A673 (cell line): Measurements from ENCODE around the gene AMER2. TPM values are rescaled to one million over a fixed set of nuclear protein-coding genes. Genes with fewer than 3 reads are reported as not detected.

Experiments used
- BruUV-seq: library from RNA; stranded (reverse); fragments of 400-500 nt; replicated peaks from 2 replicates; lab custom pipeline; 2021; lab: Mats Ljungman, UMichigan
- CTCF ChIA-PET: fragments of 300-600 bp; sonication (Branson Sonifier 250); formaldehyde crosslinking; loops from one replicate; lab custom pipeline; 2022; ENCODE audit warnings: antibody characterized with exemption; lab: Charles Lee
- POLR2A ChIA-PET: fragments of 300-600 bp; sonication (Branson Sonifier 250); formaldehyde crosslinking; loops from one replicate; lab custom pipeline; 2022; ENCODE audit warnings: antibody characterized with exemption; ENCODE audit not compliant: low non-redundant PET; lab: Charles Lee
- DNase-seq: peaks from one replicate; pipeline ENCODE4 v3.0.0-alpha.2; 2015; ENCODE audit warnings: low spot score
- H3K27ac ChIP-seq: fragments of 200-600 bp; sonication (generic); 2 replicates; pipeline ENCODE4 v1.5.1; 2016; ENCODE audit warnings: mixed run types, low read depth, mild to moderate bottlenecking, mixed read lengths, antibody characterized with exemption, low read length; ENCODE audit not compliant: poor library complexity, severe bottlenecking
- H3K27me3 ChIP-seq: fragments of 200-600 bp; sonication (generic); replicated peaks from 2 replicates; pipeline ENCODE4 v1.6.1; 2017; ENCODE audit warnings: mixed run types, low read depth, mild to moderate bottlenecking, mixed read lengths, antibody characterized with exemption, low read length; ENCODE audit not compliant: insufficient read depth, poor library complexity
- H3K36me3 ChIP-seq: fragments of 200-600 bp; sonication (generic); 2 replicates; pipeline ENCODE4 v1.6.1; 2016; ENCODE audit warnings: mixed run types, mild to moderate bottlenecking, mixed read lengths, antibody characterized with exemption, low read length; ENCODE audit not compliant: insufficient read depth, poor library complexity, severe bottlenecking
- H3K4me1 ChIP-seq: fragments of 200-600 bp; sonication (generic); 2 replicates; pipeline ENCODE4 v1.6.1; 2017; ENCODE audit warnings: mixed run types, mild to moderate bottlenecking, mixed read lengths, antibody characterized with exemption, low read length; ENCODE audit not compliant: insufficient read depth, poor library complexity, severe bottlenecking
- H3K4me3 ChIP-seq: fragments of 200-600 bp; sonication (generic); 2 replicates; pipeline ENCODE4 v1.5.1; 2016; ENCODE audit warnings: low read depth, mixed run types, mild to moderate bottlenecking, mixed read lengths, low read length; ENCODE audit not compliant: poor library complexity, severe bottlenecking
- H3K9me3 ChIP-seq: fragments of 200-600 bp; sonication (generic); 2 replicates; pipeline ENCODE4 v1.6.1; 2016; ENCODE audit warnings: mixed run types, low read depth, mild to moderate bottlenecking, mixed read lengths, antibody characterized with exemption, low read length; ENCODE audit not compliant: poor library complexity, severe bottlenecking
- CTCF ChIP-seq: fragments of 300-800, 200-600 bp; sonication (generic); conservative IDR thresholded peaks from 2 replicates; pipeline ENCODE4 v1.5.1; 2017; ENCODE audit warnings: low read depth, mild to moderate bottlenecking, antibody characterized with exemption, low read length, moderate library complexity, mixed read lengths
- EZH2 ChIP-seq: fragments of 200-600 bp; sonication (generic); IDR thresholded peaks from 2 replicates; pipeline ENCODE4 v1.6.1; 2017; ENCODE audit warnings: borderline replicate concordance, low read depth, mild to moderate bottlenecking, mixed read lengths, antibody characterized with exemption, low read length; ENCODE audit not compliant: poor library complexity, severe bottlenecking
- intact Hi-C: fragments of 100-400 bp; cut with micrococcal nuclease; formaldehyde crosslinking; loops from one replicate; pipeline ENCODE4 v1.10.0; 2022; ENCODE audit not compliant: unreplicated experiment
- total RNA-seq: library from RNA; stranded (reverse); gene quantifications from 2 replicates; pipeline ENCODE4 v1.2.3, GENCODE V29; 2021

AMER2 gene
- total RNA-seq, 1 experiment from 2014 or later, result 70.6 TPM

DNA sequence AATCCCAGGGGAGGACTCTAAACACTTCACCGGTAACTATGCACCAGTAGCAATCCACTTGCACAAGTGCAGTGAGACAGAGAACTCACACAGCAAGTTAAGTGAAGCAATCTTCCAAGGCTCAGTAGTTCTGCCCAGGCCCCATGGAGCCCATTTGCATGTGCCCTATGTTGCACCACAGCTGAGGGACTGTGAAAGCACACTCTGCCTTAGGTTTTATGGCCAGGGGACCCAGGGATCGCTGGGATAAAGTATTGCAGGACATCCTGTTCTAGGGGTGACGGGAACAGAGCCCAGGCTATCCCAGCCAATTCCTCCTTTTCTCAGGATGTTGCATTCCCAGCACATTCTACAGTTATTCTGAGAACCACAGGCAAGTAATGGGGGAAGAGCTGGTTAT is 6.0 kb upstream of the AMER2 start:
- no peak overlapping the region for H3K4me3 ChIP-seq
- ChIA-PET CTCF (no interaction called here), POLR2A (no interaction called here)
- no peak for DNase-seq
- H3K9me3 ChIP-seq, result peaks cover 4% of the 10 kb centered on the region
- TF ChIP-seq CTCF (no peak), EZH2 (no peak)
- H3K36me3 ChIP-seq, result no peaks in the 10 kb centered on the region
- intact Hi-C loops, result no loop called here
- H3K27ac ChIP-seq, result no peak overlapping the region
- no peaks in the 10 kb centered on the region for H3K27me3 ChIP-seq
- peaks cover 54% of the 10 kb centered on the region for H3K4me1 ChIP-seq
- BruUV-seq, result no TSS peak

GRCh38 chr13:25177636-25178035 is 5.5 kb upstream of the AMER2 start:
- H3K4me3 ChIP-seq, result no peak overlapping the region
- no peak for DNase-seq
- no peak overlapping the region for H3K27ac ChIP-seq
- H3K4me1 ChIP-seq, result peaks cover 58% of the 10 kb centered on the region
- BruUV-seq, result no TSS peak
- H3K27me3 ChIP-seq, result no peaks in the 10 kb centered on the region
- CTCF ChIA-PET, result no interaction called here
- no peaks in the 10 kb centered on the region for H3K9me3 ChIP-seq
- intact Hi-C loops, result no loop called here
- POLR2A ChIA-PET, result no interaction called here
- H3K36me3 ChIP-seq, result no peaks in the 10 kb centered on the region
- TF ChIP-seq EZH2 (no peak), CTCF (no peak)

GRCh38 chr13:25177012-25177411 is 4.9 kb upstream of the AMER2 start:
- Histone ChIP-seq H3K27ac (peak overlapping the region; percentile 90), H3K4me3 (no peak overlapping the region), H3K4me1 (peaks cover 58% of the 10 kb centered on the region), H3K36me3 (no peaks in the 10 kb centered on the region), H3K9me3 (no peaks in the 10 kb centered on the region), H3K27me3 (no peaks in the 10 kb centered on the region)
- POLR2A ChIA-PET, result no interaction called here
- no peak for DNase-seq
- intact Hi-C loops, result no loop called here
- no peak for TF ChIP-seq EZH2
- no TSS peak for BruUV-seq
- CTCF ChIA-PET, result no interaction called here

DNA sequence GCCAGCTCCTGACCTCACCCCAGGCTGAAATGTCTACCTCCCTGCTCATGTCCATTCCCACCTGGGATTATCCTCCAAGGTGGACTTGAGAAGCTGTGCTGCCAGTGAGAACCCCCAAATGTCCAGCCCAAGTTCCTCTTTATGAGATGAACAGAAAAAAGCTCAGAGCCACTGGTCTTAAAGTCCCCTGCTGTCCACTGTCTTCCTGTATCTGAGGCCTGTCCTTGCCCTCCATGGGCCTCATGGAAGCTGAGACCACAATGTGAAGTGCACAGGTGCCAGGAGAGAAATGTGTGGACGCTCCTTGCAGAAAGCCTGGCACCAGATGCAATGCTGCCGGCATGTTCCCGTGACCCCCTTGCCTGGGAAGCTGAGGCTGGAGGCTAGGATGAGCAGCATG is 3.3 kb upstream of the AMER2 start:
- H3K9me3 ChIP-seq, result no peaks in the 10 kb centered on the region
- BruUV-seq, result TSS peak; percentile 8
- TF ChIP-seq CTCF (no peak), EZH2 (no peak)
- peaks cover 42% of the 10 kb centered on the region for H3K4me1 ChIP-seq
- ChIA-PET CTCF (no interaction called here), POLR2A (interaction anchor here (0.7 kb wide), 2 partner anchors 30 to 97 kb away, joined by 3 to 6 read pairs; no protein-coding TSS in a partner anchor)
- H3K27ac ChIP-seq, result peak overlapping the region; percentile 90
- no peaks in the 10 kb centered on the region for H3K36me3 ChIP-seq
- H3K27me3 ChIP-seq, result no peaks in the 10 kb centered on the region
- intact Hi-C loops, result no loop called here
- H3K4me3 ChIP-seq, result no peak overlapping the region
- no peak for DNase-seq
